K562 (cell line): Measurements from ENCODE around the gene ELOVL1. TPM values are rescaled to one million over a fixed set of nuclear protein-coding genes. Genes with fewer than 3 reads are reported as not detected.

Experiments
- HDAC1 ChIP-seq, 2 experiments: fragments of 450-650 bp; IDR thresholded peaks; 2 replicates each; pipeline ENCODE4 v1.6.1; 2016 to 2017; ENCODE audit warnings: inconsistent platforms in 1 of 2, mild to moderate bottlenecking in 1 of 2, moderate library complexity in 1 of 2
- NCOR1 ChIP-seq: fragments of 450-650 bp; IDR thresholded peaks from 2 replicates; pipeline ENCODE4 v1.6.1; 2016; ENCODE audit warnings: mild to moderate bottlenecking, moderate library complexity
- POLR2B ChIP-seq: fragments of 450-650 bp; IDR thresholded peaks from 2 replicates; pipeline ENCODE4 v1.6.1; 2018; ENCODE audit warnings: low read depth; ENCODE audit not compliant: partially characterized antibody
- RCOR1 ChIP-seq, 2 experiments: IDR thresholded peaks; 2 replicates each; pipeline ENCODE4 v1.6.1; 2012; ENCODE audit warnings: low read depth in 2 of 2, low read length in 2 of 2, borderline replicate concordance in 1 of 2, improper control_type of control experiment in 1 of 2
- SIX5 ChIP-seq, 2 experiments: IDR thresholded peaks; 2 replicates each; pipeline ENCODE4 v1.6.1; 2011; ENCODE audit warnings: low read length in 2 of 2, borderline replicate concordance in 1 of 2, low read depth in 1 of 2, mild to moderate bottlenecking in 1 of 2, moderate library complexity in 1 of 2; ENCODE audit not compliant: insufficient read depth in 1 of 2
- ZBTB7A ChIP-seq: IDR thresholded peaks from 2 replicates; pipeline ENCODE4 v1.6.1; 2011; ENCODE audit warnings: low read depth, mild to moderate bottlenecking, low read length, moderate library complexity, borderline replicate concordance; ENCODE audit not compliant: control insufficient read depth
- ZNF24 ChIP-seq: fragments of 450-650 bp; IDR thresholded peaks from 2 replicates; pipeline ENCODE4 v1.6.1; 2016
- polyA plus RNA-seq, 8 experiments: library from polyadenylated mRNA; depleted of rRNA in 4 of 8; stranded (reverse) in 5 of 8; unstranded in 3 of 8; fragments of >200 nt; fragmentation: Nextera tagmentation in 2 of 8; fragmentation: Illumina TruSeq in 1 of 8; extraction: Ambion mirVana in 2 of 8; extraction: Trizol in 1 of 8; gene quantifications; 2 replicates each; pipeline versions ENCODE4 v1.2.1 to v1.2.3, GENCODE V29; 2011 to 2014; ENCODE audit warnings: inconsistent platforms in 1 of 8, missing spikeins in 1 of 8
- total RNA-seq, 7 experiments: library from RNA; depleted of rRNA in 6 of 7; stranded (reverse); fragments of >200 nt in 6 of 7; fragmentation: Illumina TruSeq in 2 of 7; extraction: Trizol in 2 of 7; gene quantifications; 2 replicates each; pipeline versions ENCODE4 v1.2.1 to v1.2.3, GENCODE V29; 2011 to 2021; ENCODE audit warnings: low replicate concordance in 1 of 7
- TF ChIP-seq, protein P1 (sequence below): fragments of 450-650 bp; IDR thresholded peaks from 2 replicates; pipeline ENCODE4 v1.6.1; 2016; ENCODE audit warnings: mild to moderate bottlenecking, moderate library complexity
- TF ChIP-seq, protein P2 (sequence below): fragments of 200-800 bp; sonication (Bioruptor generic); IDR thresholded peaks from 2 replicates; pipeline ENCODE4 v1.6.1; 2016; ENCODE audit warnings: missing genetic modification characterization, missing compliant biosample characterization

Gene ELOVL1
- total and polyA plus RNA-seq, 9 of the 15 experiments (the other 6 are each of a cell fraction or from before 2014, with no cell fraction given) = 51.0 to 157 (median 70.3) TPM

DNA sequence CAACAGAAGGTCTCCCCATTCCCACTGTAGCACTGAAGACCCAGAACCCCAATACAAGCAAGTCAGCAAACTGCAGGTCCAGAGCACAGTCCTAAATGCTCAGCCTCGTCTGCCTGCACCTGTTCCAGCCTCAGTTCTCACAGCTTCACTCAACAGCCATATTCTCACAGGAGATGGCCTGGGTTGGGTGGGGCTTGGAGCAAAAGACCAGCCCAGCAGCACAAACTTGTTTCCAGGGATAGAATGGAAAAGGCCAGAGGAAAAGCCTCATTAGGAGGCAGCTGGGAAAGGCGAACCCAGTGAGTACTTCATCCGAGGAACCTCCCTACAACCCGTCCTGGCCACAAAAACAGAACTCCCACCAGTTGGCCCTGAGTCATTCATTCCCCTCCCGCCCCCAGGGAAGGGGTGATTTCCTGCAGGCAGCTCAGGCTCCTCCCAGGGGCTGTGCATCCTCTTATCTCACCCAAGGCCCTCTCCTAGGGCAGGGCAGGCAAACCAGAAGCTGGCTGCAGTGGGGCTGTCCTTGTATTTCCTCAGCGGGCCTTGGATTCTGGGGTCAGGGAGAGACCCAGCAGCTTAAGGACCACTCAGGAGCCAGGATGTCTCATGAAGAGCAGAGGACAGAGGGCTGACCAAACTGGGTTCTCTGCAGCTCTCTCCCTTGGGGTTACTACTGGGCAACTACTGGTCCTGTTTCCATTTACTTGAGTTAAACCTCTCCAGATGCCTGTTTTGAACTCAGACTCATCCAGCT lies 37.6 kb downstream of the ELOVL1 start (continued):
- TF ChIP-seq, protein P1, sequence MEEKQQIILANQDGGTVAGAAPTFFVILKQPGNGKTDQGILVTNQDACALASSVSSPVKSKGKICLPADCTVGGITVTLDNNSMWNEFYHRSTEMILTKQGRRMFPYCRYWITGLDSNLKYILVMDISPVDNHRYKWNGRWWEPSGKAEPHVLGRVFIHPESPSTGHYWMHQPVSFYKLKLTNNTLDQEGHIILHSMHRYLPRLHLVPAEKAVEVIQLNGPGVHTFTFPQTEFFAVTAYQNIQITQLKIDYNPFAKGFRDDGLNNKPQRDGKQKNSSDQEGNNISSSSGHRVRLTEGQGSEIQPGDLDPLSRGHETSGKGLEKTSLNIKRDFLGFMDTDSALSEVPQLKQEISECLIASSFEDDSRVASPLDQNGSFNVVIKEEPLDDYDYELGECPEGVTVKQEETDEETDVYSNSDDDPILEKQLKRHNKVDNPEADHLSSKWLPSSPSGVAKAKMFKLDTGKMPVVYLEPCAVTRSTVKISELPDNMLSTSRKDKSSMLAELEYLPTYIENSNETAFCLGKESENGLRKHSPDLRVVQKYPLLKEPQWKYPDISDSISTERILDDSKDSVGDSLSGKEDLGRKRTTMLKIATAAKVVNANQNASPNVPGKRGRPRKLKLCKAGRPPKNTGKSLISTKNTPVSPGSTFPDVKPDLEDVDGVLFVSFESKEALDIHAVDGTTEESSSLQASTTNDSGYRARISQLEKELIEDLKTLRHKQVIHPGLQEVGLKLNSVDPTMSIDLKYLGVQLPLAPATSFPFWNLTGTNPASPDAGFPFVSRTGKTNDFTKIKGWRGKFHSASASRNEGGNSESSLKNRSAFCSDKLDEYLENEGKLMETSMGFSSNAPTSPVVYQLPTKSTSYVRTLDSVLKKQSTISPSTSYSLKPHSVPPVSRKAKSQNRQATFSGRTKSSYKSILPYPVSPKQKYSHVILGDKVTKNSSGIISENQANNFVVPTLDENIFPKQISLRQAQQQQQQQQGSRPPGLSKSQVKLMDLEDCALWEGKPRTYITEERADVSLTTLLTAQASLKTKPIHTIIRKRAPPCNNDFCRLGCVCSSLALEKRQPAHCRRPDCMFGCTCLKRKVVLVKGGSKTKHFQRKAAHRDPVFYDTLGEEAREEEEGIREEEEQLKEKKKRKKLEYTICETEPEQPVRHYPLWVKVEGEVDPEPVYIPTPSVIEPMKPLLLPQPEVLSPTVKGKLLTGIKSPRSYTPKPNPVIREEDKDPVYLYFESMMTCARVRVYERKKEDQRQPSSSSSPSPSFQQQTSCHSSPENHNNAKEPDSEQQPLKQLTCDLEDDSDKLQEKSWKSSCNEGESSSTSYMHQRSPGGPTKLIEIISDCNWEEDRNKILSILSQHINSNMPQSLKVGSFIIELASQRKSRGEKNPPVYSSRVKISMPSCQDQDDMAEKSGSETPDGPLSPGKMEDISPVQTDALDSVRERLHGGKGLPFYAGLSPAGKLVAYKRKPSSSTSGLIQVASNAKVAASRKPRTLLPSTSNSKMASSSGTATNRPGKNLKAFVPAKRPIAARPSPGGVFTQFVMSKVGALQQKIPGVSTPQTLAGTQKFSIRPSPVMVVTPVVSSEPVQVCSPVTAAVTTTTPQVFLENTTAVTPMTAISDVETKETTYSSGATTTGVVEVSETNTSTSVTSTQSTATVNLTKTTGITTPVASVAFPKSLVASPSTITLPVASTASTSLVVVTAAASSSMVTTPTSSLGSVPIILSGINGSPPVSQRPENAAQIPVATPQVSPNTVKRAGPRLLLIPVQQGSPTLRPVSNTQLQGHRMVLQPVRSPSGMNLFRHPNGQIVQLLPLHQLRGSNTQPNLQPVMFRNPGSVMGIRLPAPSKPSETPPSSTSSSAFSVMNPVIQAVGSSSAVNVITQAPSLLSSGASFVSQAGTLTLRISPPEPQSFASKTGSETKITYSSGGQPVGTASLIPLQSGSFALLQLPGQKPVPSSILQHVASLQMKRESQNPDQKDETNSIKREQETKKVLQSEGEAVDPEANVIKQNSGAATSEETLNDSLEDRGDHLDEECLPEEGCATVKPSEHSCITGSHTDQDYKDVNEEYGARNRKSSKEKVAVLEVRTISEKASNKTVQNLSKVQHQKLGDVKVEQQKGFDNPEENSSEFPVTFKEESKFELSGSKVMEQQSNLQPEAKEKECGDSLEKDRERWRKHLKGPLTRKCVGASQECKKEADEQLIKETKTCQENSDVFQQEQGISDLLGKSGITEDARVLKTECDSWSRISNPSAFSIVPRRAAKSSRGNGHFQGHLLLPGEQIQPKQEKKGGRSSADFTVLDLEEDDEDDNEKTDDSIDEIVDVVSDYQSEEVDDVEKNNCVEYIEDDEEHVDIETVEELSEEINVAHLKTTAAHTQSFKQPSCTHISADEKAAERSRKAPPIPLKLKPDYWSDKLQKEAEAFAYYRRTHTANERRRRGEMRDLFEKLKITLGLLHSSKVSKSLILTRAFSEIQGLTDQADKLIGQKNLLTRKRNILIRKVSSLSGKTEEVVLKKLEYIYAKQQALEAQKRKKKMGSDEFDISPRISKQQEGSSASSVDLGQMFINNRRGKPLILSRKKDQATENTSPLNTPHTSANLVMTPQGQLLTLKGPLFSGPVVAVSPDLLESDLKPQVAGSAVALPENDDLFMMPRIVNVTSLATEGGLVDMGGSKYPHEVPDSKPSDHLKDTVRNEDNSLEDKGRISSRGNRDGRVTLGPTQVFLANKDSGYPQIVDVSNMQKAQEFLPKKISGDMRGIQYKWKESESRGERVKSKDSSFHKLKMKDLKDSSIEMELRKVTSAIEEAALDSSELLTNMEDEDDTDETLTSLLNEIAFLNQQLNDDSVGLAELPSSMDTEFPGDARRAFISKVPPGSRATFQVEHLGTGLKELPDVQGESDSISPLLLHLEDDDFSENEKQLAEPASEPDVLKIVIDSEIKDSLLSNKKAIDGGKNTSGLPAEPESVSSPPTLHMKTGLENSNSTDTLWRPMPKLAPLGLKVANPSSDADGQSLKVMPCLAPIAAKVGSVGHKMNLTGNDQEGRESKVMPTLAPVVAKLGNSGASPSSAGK = peak; percentile 82
- TF ChIP-seq POLR2B (peak; percentile 55), NCOR1 (peak; percentile 60), HDAC1 (IDR thresholded peaks at IDR 0.05) (peak in 1 of 2 experiments; percentile 57; a peak in 1 of 4 replicates), SIX5 (IDR thresholded peaks at IDR 0.05; ENCODE audit: borderline replicate concordance in 1 of 2, insufficient read depth in 1 of 2, low read depth in 1 of 2, low read length in 2 of 2) (no peak), RCOR1 (IDR thresholded peaks at IDR 0.05; ENCODE audit: borderline replicate concordance in 1 of 2, low read depth in 2 of 2, low read length in 2 of 2) (peak in 1 of 2 experiments; percentile 94; a peak in 3 of 4 replicates), ZNF24 (peak; percentile 97), ZBTB7A (peak; percentile 88)
- TF ChIP-seq, protein P2, sequence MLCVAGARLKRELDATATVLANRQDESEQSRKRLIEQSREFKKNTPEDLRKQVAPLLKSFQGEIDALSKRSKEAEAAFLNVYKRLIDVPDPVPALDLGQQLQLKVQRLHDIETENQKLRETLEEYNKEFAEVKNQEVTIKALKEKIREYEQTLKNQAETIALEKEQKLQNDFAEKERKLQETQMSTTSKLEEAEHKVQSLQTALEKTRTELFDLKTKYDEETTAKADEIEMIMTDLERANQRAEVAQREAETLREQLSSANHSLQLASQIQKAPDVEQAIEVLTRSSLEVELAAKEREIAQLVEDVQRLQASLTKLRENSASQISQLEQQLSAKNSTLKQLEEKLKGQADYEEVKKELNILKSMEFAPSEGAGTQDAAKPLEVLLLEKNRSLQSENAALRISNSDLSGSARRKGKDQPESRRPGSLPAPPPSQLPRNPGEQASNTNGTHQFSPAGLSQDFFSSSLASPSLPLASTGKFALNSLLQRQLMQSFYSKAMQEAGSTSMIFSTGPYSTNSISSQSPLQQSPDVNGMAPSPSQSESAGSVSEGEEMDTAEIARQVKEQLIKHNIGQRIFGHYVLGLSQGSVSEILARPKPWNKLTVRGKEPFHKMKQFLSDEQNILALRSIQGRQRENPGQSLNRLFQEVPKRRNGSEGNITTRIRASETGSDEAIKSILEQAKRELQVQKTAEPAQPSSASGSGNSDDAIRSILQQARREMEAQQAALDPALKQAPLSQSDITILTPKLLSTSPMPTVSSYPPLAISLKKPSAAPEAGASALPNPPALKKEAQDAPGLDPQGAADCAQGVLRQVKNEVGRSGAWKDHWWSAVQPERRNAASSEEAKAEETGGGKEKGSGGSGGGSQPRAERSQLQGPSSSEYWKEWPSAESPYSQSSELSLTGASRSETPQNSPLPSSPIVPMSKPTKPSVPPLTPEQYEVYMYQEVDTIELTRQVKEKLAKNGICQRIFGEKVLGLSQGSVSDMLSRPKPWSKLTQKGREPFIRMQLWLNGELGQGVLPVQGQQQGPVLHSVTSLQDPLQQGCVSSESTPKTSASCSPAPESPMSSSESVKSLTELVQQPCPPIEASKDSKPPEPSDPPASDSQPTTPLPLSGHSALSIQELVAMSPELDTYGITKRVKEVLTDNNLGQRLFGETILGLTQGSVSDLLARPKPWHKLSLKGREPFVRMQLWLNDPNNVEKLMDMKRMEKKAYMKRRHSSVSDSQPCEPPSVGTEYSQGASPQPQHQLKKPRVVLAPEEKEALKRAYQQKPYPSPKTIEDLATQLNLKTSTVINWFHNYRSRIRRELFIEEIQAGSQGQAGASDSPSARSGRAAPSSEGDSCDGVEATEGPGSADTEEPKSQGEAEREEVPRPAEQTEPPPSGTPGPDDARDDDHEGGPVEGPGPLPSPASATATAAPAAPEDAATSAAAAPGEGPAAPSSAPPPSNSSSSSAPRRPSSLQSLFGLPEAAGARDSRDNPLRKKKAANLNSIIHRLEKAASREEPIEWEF (CRISPR knock-in tag) = no peak
